ENCODE data around the gene WWOX.

WWOX gene

GRCh38 chr16:78278056-78278450, 178.6 kb downstream of the WWOX start:
- DNase-seq = no peak

GRCh38 chr16:78281115-78281514, 181.7 kb downstream of the WWOX start:
- DNase-seq = no peak

- no peak for DNase-seq
Observed at GRCh38 chr16:78283548-78284251, 184.2 kb downstream of the WWOX start.

GRCh38 chr16:78284326-78284725, 184.9 kb downstream of the WWOX start:
- DNase-seq = no peak

DNA sequence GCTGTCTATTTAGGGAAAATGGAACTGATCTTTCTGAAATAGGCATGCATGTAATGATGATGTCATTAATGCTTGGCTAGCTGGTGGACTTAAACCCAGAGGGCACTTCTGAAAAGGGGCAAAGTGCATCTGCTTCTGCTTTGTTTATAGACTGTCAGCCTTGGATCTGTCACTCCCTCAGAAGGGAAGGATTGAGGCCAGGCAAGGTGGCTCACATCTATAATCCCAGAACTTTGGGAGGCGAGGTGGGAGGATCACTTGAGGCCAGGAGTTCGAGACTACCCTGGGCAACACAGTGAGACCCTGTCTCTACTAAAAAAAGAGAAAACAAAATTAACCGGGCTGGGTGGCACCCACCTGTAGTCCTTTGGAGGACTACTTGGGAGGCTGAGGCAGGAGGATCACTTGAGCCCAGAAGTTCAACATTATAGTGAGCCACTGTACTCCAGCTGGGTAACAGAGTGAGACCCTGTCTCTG, 185.5 kb downstream of the WWOX start:
- no peak for DNase-seq

DNA sequence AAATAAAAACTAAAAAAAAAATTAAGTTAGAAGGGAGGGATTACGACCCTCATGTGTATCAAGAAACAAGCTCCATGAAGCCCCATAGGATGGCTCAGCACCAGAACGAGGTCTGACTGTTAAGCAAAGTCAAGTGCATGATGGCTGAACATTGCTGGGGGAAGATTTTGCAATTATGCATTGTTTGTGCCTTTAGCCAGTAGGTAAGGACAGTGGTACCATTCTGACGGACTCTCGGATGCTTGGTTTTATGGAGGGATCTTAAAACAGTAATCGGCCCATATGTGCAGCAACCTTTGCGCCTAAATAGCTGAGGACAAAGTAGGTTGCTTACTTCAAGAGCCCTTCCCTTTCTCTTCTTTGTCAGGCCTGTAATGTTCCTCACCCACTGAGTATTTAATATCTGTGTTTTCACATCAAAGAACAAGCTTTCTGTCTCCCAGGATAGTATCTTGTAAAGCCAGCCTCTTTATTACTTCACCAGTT, 186.0 kb downstream of the WWOX start:
- no peak for DNase-seq

DNA sequence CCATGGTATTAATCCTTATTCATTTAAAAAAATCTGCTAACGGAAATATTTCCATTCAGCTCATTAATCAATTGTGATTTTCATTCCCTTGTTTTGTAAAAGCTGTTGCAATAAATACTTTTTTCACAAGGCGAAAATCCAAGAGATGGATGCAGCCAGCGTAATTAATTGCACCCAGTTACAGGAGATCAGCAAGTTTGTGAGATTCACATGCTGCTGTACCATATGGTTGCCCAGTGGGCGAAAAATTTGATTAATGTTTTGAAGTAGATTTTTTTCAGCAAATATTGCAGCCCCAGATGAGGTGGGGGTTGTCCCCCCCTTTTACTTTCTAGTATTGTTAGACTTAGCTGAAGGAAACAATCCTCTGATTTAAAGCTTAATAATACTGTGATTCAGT, 186.6 kb downstream of the WWOX start:
- DNase-seq = no peak

GRCh38 chr16:78288888-78289287, 189.4 kb downstream of the WWOX start:
- no peak for DNase-seq

GRCh38 chr16:78289373-78289772, 189.9 kb downstream of the WWOX start:
- no peak for DNase-seq

DNA sequence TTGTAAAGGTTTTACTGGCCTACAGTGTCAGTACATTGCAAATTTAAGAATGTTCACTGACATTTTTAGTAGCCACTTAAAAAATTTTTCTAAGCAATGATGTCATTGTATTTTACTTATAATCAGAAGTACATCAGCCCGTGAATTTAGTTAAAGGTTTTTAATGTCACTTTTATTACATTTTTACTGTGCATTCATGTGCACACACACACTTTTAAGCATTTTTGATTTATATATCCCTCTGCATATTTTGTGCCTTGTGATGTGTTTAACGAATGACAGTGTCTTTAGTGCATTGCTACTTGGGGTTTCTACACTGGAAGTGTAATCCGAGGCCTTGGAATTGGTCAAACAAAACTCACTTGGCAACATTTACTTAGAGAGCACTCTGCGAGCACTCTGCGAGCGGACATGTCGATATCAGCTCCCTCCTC, 190.4 kb downstream of the WWOX start:
- no peak for DNase-seq

GRCh38 chr16:78290395-78290794, 190.9 kb downstream of the WWOX start:
- no peak for DNase-seq

GRCh38 chr16:78290872-78291591, 191.6 kb downstream of the WWOX start:
- DNase-seq = no peak

DNA sequence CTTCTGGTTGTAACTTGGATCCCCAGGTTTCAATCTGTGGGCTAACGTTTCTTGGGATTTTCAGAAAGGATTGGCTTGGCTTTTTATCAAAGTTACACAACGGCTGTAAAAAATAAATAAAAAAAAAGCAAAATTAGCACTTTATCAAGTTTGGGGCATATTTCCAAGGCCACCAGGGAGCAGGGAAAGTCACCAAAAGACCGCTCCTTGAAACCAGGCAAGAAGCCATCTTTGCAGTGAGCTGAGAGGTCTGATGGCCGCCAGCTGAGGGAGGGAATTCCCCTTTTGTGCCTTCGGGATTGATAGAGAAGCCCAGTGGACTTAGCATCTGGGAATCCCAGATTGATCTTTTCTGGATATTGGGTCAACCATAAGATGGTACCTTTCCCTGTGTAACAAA, 192.2 kb downstream of the WWOX start:
- DNase-seq = no peak

- no peak for DNase-seq
Observed at GRCh38 chr16:78292086-78292843, 192.8 kb downstream of the WWOX start.

- DNase-seq = no peak
Observed at GRCh38 chr16:78292844-78293380, 193.5 kb downstream of the WWOX start.

DNA sequence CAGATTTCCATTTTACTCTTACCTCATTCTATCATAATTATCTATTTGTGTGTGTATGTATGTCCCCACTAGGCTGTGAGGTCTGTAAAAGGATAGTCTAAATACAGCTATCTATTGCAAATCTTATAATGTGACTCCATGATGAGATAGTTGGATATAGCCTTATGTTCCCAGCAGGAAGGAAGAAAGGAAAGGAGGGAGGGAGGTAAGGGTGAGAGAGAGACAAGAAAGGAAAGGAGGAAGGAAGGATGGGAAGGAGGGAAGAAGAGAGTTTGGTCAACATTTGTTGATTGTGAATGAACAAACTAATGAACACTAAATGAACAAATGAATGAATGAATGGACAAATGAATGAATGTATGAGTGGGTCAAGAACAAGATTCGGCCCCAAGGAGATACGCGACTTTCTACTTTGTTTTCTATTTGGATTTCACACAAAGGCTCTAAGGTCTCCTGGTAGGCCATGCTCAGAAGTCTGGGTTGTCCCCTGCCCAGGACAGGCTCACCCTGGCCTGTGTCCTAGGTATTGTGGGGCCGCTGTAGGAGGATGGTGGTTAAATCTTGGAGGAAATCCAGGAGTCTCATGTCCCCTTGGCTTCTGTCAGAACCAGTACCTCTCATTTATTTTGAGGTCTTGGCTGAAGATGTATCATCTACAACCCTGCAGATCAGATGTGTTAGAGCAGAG, 195.2 kb downstream of the WWOX start:
- DNase-seq = no peak

DNA sequence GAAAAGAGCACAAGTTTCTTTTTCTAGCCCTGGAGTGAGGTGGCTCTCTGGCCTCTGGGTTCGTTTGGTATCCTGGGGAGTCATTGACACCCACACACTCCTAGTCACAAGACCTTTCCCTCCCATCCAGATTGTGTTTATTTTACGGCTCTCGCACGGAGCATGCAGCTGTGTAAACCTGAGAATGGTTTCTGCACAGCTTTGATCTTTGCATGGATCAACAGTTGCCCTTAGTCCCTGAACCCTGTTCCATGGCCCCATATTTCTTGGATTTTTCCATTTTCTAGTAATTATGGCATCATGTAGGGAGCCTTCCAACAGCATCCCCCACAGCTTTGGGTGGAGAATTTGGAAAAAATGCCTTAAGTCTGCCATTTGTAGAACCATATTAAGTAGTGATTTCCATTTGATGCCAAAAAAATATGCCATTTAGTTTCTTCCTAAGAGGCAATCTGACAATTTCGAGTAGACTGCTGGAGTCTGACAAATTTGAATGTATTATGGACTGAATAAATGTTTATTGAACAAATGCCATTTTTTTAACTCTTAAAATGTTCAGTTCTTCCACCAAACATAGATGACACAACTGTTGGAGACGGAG, 197.7 kb downstream of the WWOX start:
- no peak for DNase-seq

DNA sequence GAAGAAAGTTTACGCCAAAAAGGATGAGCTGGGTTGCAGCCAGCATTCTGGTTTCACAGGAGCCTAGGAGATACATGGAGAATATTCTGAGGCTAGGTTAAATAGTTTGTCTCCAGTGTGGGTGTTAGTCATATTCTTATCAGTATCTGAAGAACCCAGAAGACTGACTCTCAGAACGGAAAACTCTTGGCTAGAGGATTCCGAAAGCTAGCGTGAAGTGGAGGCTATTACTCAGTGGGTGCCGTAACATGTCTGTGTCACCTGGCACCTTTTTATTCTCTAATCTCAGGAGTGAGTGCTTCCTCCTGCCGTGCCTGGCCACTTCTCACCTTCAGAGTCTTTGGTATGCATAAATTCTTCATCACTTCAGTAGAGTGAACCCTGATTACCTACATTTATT, 199.5 kb downstream of the WWOX start:
- no peak for DNase-seq

GRCh38 chr16:78300469-78300868, 201.0 kb downstream of the WWOX start:
- no peak for DNase-seq

- DNase-seq = no peak
Observed at GRCh38 chr16:78303946-78304345, 204.5 kb downstream of the WWOX start.

- DNase-seq = no peak
Observed at GRCh38 chr16:78306361-78306760, 206.9 kb downstream of the WWOX start.

DNA sequence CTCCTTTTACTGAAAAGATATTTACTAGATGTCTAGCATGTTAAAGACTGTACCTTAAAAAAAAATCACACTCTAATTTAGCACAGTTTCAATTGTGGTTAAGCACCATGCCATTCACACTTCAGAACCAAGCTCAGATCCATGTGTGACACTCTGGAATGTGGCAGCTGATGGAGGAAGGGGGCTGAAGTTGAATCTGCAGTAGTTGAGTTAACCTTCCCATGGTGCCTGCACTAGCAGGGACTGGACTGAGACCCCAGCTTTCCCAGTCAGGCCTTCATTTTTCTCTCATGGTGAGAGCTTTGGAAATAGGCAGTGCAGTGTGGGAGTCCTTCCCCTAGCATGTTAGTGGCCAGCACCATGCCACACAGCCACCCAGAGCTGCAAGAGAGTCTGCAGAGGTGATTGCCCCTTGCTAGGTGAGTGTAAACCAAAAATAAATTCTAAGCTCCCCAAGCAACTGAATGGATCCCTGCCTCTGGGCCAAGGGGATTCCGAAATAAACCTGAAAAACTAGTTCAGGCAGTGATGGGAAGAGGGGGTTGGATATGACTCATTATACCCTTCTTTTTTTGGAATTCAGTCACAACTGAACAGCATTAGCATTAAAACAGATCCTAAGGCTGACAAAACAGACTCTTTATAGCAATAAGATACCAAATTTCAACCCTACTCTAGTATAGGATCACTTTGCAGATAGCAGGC, 208.5 kb downstream of the WWOX start:
- no peak for DNase-seq
